Measurements from ENCODE around the gene LEO1. TPM values are rescaled to one million over a fixed set of nuclear protein-coding genes. Genes with fewer than 3 reads are reported as not detected.

Gene LEO1
- total and polyA plus RNA-seq, 2 of the 13 experiments (the other 11 are each of a cell fraction or from before 2014, with no cell fraction given), result 17.0 to 60.3 TPM

- TF ChIP-seq, protein P1, sequence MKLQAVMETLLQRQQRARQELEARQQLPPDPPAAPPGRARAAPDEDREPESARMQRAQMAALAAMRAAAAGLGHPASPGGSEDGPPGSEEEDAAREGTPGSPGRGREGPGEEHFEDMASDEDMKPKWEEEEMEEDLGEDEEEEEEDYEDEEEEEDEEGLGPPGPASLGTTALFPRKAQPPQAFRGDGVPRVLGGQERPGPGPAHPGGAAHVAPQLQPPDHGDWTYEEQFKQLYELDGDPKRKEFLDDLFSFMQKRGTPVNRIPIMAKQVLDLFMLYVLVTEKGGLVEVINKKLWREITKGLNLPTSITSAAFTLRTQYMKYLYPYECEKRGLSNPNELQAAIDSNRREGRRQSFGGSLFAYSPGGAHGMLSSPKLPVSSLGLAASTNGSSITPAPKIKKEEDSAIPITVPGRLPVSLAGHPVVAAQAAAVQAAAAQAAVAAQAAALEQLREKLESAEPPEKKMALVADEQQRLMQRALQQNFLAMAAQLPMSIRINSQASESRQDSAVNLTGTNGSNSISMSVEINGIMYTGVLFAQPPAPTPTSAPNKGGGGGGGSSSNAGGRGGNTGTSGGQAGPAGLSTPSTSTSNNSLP (IDR thresholded peaks at IDR 0.05; ENCODE audit: low read depth, low read length), result 0 out of 2 replicates have a peak, but pooled peaks have one; percentile 31
- TF ChIP-seq, protein P2, sequence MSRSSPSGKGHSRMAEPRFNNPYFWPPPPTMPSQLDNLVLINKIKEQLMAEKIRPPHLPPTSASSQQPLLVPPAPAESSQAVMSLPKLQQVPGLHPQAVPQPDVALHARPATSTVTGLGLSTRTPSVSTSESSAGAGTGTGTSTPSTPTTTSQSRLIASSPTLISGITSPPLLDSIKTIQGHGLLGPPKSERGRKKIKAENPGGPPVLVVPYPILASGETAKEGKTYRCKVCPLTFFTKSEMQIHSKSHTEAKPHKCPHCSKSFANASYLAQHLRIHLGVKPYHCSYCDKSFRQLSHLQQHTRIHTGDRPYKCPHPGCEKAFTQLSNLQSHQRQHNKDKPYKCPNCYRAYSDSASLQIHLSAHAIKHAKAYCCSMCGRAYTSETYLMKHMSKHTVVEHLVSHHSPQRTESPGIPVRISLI (CRISPR knock-in tag; IDR thresholded peaks at IDR 0.05; ENCODE audit: borderline replicate concordance), result no peak
- TF ChIP-seq STAG1 (CRISPR knock-in tag; IDR thresholded peaks at IDR 0.05) (peak; percentile 88), ZNF510 (CRISPR knock-in tag; IDR thresholded peaks at IDR 0.05; ENCODE audit: low read depth) (0 out of 2 replicates have a peak, but pooled peaks have one; percentile 44), ZNF17 (CRISPR knock-in tag; IDR thresholded peaks at IDR 0.05) (no peak), CREBL2 (CRISPR knock-in tag; IDR thresholded peaks at IDR 0.05; ENCODE audit: borderline replicate concordance) (no peak), PRMT3 (CRISPR knock-in tag; IDR thresholded peaks at IDR 0.05; ENCODE audit: borderline replicate concordance, low read depth) (no peak), MED1 (CRISPR knock-in tag; IDR thresholded peaks at IDR 0.05) (peak; percentile 31; the same call in 1 of the 2 replicates), AHR (CRISPR knock-in tag; IDR thresholded peaks at IDR 0.05) (no peak), RAD51 (IDR thresholded peaks at IDR 0.05; ENCODE audit: borderline replicate concordance) (no peak), ATF4 (CRISPR knock-in tag; IDR thresholded peaks at IDR 0.05) (peak in 1 of 2 experiments; percentile 57; a peak in 1 of 4 replicates), ZNF251 (CRISPR knock-in tag; IDR thresholded peaks at IDR 0.05) (no peak), ZNF709 (CRISPR knock-in tag; IDR thresholded peaks at IDR 0.05) (no peak), TFAP4 (IDR thresholded peaks at IDR 0.05; ENCODE audit: borderline replicate concordance, low read depth) (peak; percentile 27; the same call in 1 of the 2 replicates)
- TF ChIP-seq, protein P3, sequence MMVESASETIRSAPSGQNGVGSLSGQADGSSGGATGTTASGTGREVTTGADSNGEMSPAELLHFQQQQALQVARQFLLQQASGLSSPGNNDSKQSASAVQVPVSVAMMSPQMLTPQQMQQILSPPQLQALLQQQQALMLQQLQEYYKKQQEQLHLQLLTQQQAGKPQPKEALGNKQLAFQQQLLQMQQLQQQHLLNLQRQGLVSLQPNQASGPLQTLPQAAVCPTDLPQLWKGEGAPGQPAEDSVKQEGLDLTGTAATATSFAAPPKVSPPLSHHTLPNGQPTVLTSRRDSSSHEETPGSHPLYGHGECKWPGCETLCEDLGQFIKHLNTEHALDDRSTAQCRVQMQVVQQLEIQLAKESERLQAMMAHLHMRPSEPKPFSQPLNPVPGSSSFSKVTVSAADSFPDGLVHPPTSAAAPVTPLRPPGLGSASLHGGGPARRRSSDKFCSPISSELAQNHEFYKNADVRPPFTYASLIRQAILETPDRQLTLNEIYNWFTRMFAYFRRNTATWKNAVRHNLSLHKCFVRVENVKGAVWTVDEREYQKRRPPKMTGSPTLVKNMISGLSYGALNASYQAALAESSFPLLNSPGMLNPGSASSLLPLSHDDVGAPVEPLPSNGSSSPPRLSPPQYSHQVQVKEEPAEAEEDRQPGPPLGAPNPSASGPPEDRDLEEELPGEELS (CRISPR knock-in tag; IDR thresholded peaks at IDR 0.05), result no peak
Observed at GRCh38 chr15:51982013-51982769, 10.6 kb upstream of the LEO1 start (continued).

Data from HepG2 (cell line).